Astrocyte (in vitro differentiated cells and primary cell): Measurements from ENCODE around the gene FYN. TPM values are rescaled to one million over a fixed set of nuclear protein-coding genes. Genes with fewer than 3 reads are reported as not detected.
A peak's percentile ranks its signal among the peaks of the same experiment; 100 is the strongest.

Experiments
- DNase-seq: peaks from one replicate; pipeline ENCODE4 v3.0.0-alpha.2; 2010; ENCODE audit warnings: low read depth
- FAIRE-seq: peaks from 2 replicates; lab custom pipeline; 2011; peaks lifted over from hg19 to GRCh38; lab: Jason Lieb, UNC
- H2AFZ ChIP-seq: 2 replicates; pipeline ENCODE4 v1.6.0; 2012; ENCODE audit warnings: low read depth, low read length, inconsistent platforms
- H3K27ac ChIP-seq: 2 replicates; pipeline ENCODE4 v1.5.1; 2011; ENCODE audit warnings: low read depth, low read length, inconsistent platforms
- H3K27me3 ChIP-seq: 2 replicates; pipeline ENCODE4 v1.6.0; 2011; ENCODE audit warnings: low read length, inconsistent platforms; ENCODE audit not compliant: insufficient read depth
- H3K36me3 ChIP-seq: 2 replicates; pipeline ENCODE4 v1.5.1; 2011; ENCODE audit warnings: low read length, inconsistent platforms; ENCODE audit not compliant: insufficient read depth
- H3K4me1 ChIP-seq: 2 replicates; pipeline ENCODE4 v1.5.1; 2011; ENCODE audit warnings: low read length, inconsistent platforms; ENCODE audit not compliant: insufficient read depth
- H3K4me2 ChIP-seq: 2 replicates; pipeline ENCODE4 v1.6.0; 2012; ENCODE audit warnings: low read length, inconsistent platforms
- H3K4me3 ChIP-seq: 2 replicates; pipeline ENCODE4 v1.5.1; 2011; ENCODE audit warnings: low read depth, mild to moderate bottlenecking, low read length, inconsistent platforms; ENCODE audit not compliant: insufficient read depth
- H3K79me2 ChIP-seq: 2 replicates; pipeline ENCODE4 v1.6.0; 2012; ENCODE audit warnings: mild to moderate bottlenecking, low read length, inconsistent platforms; ENCODE audit not compliant: insufficient read depth
- H3K9ac ChIP-seq: 2 replicates; pipeline ENCODE4 v1.6.0; 2012; ENCODE audit warnings: mild to moderate bottlenecking, low read length, inconsistent platforms
- H3K9me3 ChIP-seq: 2 replicates; pipeline ENCODE4 v1.5.1; 2012; ENCODE audit warnings: low read depth, mild to moderate bottlenecking, low read length, inconsistent platforms; ENCODE audit not compliant: insufficient read depth
- H4K20me1 ChIP-seq: 2 replicates; pipeline ENCODE4 v1.6.0; 2012; ENCODE audit warnings: low read length, inconsistent platforms; ENCODE audit not compliant: insufficient read depth
- H3K27ac Mint-ChIP-seq: one replicate; pipeline ENCODE4 v1.8.0; 2021; ENCODE audit warnings: mild to moderate bottlenecking, mixed read lengths; ENCODE audit not compliant: unreplicated experiment
- H3K27me3 Mint-ChIP-seq: one replicate; pipeline ENCODE4 v1.8.0; 2021; ENCODE audit warnings: low read depth, mixed read lengths; ENCODE audit not compliant: unreplicated experiment
- H3K36me3 Mint-ChIP-seq: one replicate; pipeline ENCODE4 v1.8.0; 2021; ENCODE audit warnings: low read depth, mixed read lengths; ENCODE audit not compliant: unreplicated experiment
- H3K4me1 Mint-ChIP-seq: one replicate; pipeline ENCODE4 v1.8.0; 2021; ENCODE audit warnings: low read depth, mixed read lengths; ENCODE audit not compliant: unreplicated experiment
- H3K4me3 Mint-ChIP-seq: one replicate; pipeline ENCODE4 v1.8.0; 2021; ENCODE audit warnings: mild to moderate bottlenecking, moderate library complexity, mixed read lengths; ENCODE audit not compliant: unreplicated experiment
- H3K9me3 Mint-ChIP-seq: one replicate; pipeline ENCODE4 v1.8.0; 2021; ENCODE audit warnings: mild to moderate bottlenecking, mixed read lengths; ENCODE audit not compliant: unreplicated experiment
- CTCF ChIP-seq: IDR thresholded peaks from 2 replicates; pipeline ENCODE4 v1.5.1; 2011; ENCODE audit warnings: low read depth, mild to moderate bottlenecking, inconsistent platforms, low read length, moderate library complexity; ENCODE audit not compliant: insufficient read depth
- EZH2 ChIP-seq: IDR thresholded peaks from 2 replicates; pipeline ENCODE4 v1.6.1; 2012; ENCODE audit warnings: mild to moderate bottlenecking, low read length, inconsistent platforms; ENCODE audit not compliant: insufficient read depth
- total RNA-seq: library from RNA; stranded (reverse); gene quantifications from 2 replicates; pipeline ENCODE4 v1.2.1, GENCODE V29; 2021

FYN gene
- total RNA-seq, 1 donor from 2014 or later: 167 TPM

- H3K9me3 Mint-ChIP-seq: no peaks in the 10 kb centered on the region
- H3K4me1 Mint-ChIP-seq: peaks cover 53% of the 10 kb centered on the region
- no peak overlapping the region for H2AFZ ChIP-seq
- H3K9me3 ChIP-seq: no peaks in the 10 kb centered on the region
- no peak overlapping the region for H3K27ac ChIP-seq
- H3K27me3 Mint-ChIP-seq: no peaks in the 10 kb centered on the region
- H4K20me1 ChIP-seq: peaks cover 5% of the 10 kb centered on the region
- H3K4me3 Mint-ChIP-seq: no peak overlapping the region
- DNase-seq (no peak), FAIRE-seq (no peak)
- H3K27ac Mint-ChIP-seq: no peak overlapping the region
- H3K36me3 Mint-ChIP-seq: peaks cover 5% of the 10 kb centered on the region
- H3K4me2 ChIP-seq: no peak overlapping the region
- no peak overlapping the region for H3K9ac ChIP-seq
- peaks cover 35% of the 10 kb centered on the region for H3K79me2 ChIP-seq
- H3K27me3 ChIP-seq: no peaks in the 10 kb centered on the region
- TF ChIP-seq EZH2 (no peak), CTCF (no peak)
- H3K36me3 ChIP-seq: no peaks in the 10 kb centered on the region
- H3K4me3 ChIP-seq: no peak overlapping the region
- H3K4me1 ChIP-seq: peaks cover 34% of the 10 kb centered on the region
Measured at GRCh38 chr6:111825439-111826086, 47.7 kb downstream of the FYN start.

GRCh38 chr6:111824608-111825337 is 48.5 kb downstream of the FYN start:
- Histone ChIP-seq H3K36me3 (no peaks in the 10 kb centered on the region), H2AFZ (no peak overlapping the region), H3K4me2 (peak overlapping the region; percentile 87), H3K4me3 (no peak overlapping the region), H4K20me1 (no peaks in the 10 kb centered on the region), H3K79me2 (peaks cover 42% of the 10 kb centered on the region), H3K27ac (peak overlapping the region; percentile 88), H3K9ac (peak overlapping the region; percentile 77), H3K4me1 (peaks cover 27% of the 10 kb centered on the region), H3K9me3 (no peaks in the 10 kb centered on the region), H3K27me3 (no peaks in the 10 kb centered on the region)
- H3K4me3 Mint-ChIP-seq: no peak overlapping the region
- no peaks in the 10 kb centered on the region for H3K9me3 Mint-ChIP-seq
- DNase-seq (no peak), FAIRE-seq (no peak)
- no peak overlapping the region for H3K27ac Mint-ChIP-seq
- peaks cover 45% of the 10 kb centered on the region for H3K4me1 Mint-ChIP-seq
- H3K36me3 Mint-ChIP-seq: peaks cover 6% of the 10 kb centered on the region
- TF ChIP-seq EZH2 (no peak), CTCF (no peak)
- H3K27me3 Mint-ChIP-seq: no peaks in the 10 kb centered on the region
